IMR-90 (cell line): Measurements from ENCODE around the gene CGREF1. TPM values are rescaled to one million over a fixed set of nuclear protein-coding genes. Genes with fewer than 3 reads are reported as not detected.

Experiments used
- ATAC-seq: fragments of 200-7000 bp; cut with Tn5 transposase; 2 replicates; pipeline ENCODE4 v1.9.1; 2020; ENCODE audit warnings: low read depth, mild to moderate bottlenecking, moderate library complexity
- BruUV-seq: library from RNA; stranded (reverse); fragments of 400-500 nt; replicated peaks from 2 replicates; lab custom pipeline; 2021; lab: Mats Ljungman, UMichigan
- CTCF ChIA-PET: fragments of 300-600 bp; formaldehyde crosslinking; extraction: SDS; loops from one replicate; lab custom pipeline; 2021; ENCODE audit warnings: antibody characterized with exemption; lab: Yijun Ruan, JAX
- POLR2A ChIA-PET: fragments of 300-600 bp; sonication (Branson Sonifier 250); formaldehyde crosslinking; loops from one replicate; lab custom pipeline; 2022; ENCODE audit warnings: antibody characterized with exemption; ENCODE audit not compliant: unreplicated experiment; lab: Charles Lee
- DNase-seq: peaks from one replicate; pipeline ENCODE4 v3.0.0; 2013
- H2AFZ ChIP-seq: replicated peaks from 2 replicates; pipeline ENCODE3; 2013; ENCODE audit warnings: low read length, mild to moderate bottlenecking; ENCODE audit not compliant: poor library complexity
- H2AK5ac ChIP-seq: 2 replicates; pipeline ENCODE4 v1.6.1; 2013; ENCODE audit warnings: low read depth, low read length, inconsistent platforms
- H2AK9ac ChIP-seq: replicated peaks from 2 replicates; pipeline ENCODE3; 2013; ENCODE audit warnings: mild to moderate bottlenecking, low read depth, low read length, moderate library complexity; ENCODE audit not compliant: poor library complexity
- H2BK120ac ChIP-seq: 2 replicates; pipeline ENCODE4 v1.6.1; 2013; ENCODE audit warnings: low read depth, low read length, inconsistent platforms
- H2BK15ac ChIP-seq: 3 replicates; pipeline ENCODE4 v1.6.1; 2013; ENCODE audit warnings: low read depth, low read length, inconsistent platforms
- H2BK20ac ChIP-seq: 2 replicates; pipeline ENCODE4 v1.6.1; 2013; ENCODE audit warnings: low read depth, mild to moderate bottlenecking, inconsistent platforms, low read length, moderate library complexity
- H2BK5ac ChIP-seq: 2 replicates; pipeline ENCODE4 v1.6.1; 2013; ENCODE audit warnings: mild to moderate bottlenecking, low read depth, low read length, inconsistent platforms; ENCODE audit not compliant: poor library complexity, severe bottlenecking
- H3K14ac ChIP-seq: replicated peaks from 2 replicates; pipeline ENCODE4 v1.6.1; 2013; ENCODE audit warnings: low read depth, low read length, inconsistent platforms
- H3K18ac ChIP-seq: 2 replicates; pipeline ENCODE4 v1.6.1; 2013; ENCODE audit warnings: low read depth, low read length, control low read depth
- H3K23ac ChIP-seq: 2 replicates; pipeline ENCODE4 v1.6.1; 2013; ENCODE audit warnings: low read depth, low read length, inconsistent platforms
- H3K27ac ChIP-seq: 2 replicates; pipeline ENCODE4 v1.5.1; 2013; ENCODE audit warnings: mild to moderate bottlenecking, control low read depth, low read length; ENCODE audit not compliant: insufficient read depth
- H3K27me3 ChIP-seq: 2 replicates; pipeline ENCODE4 v1.6.1; 2013; ENCODE audit warnings: low read length; ENCODE audit not compliant: control insufficient read depth, insufficient read depth
- H3K36me3 ChIP-seq: 2 replicates; pipeline ENCODE4 v1.6.1; 2013; ENCODE audit warnings: low read length, mixed read lengths; ENCODE audit not compliant: control insufficient read depth, insufficient read depth
- H3K4ac ChIP-seq: 2 replicates; pipeline ENCODE4 v1.6.1; 2013; ENCODE audit warnings: low read depth, low read length, inconsistent platforms
- H3K4me1 ChIP-seq: 2 replicates; pipeline ENCODE4 v1.6.1; 2013; ENCODE audit warnings: low read length, mixed read lengths; ENCODE audit not compliant: control insufficient read depth, insufficient read depth
- H3K4me2 ChIP-seq: 2 replicates; pipeline ENCODE4 v1.6.1; 2013; ENCODE audit warnings: low read depth, mild to moderate bottlenecking, control low read depth, low read length, moderate library complexity
- H3K4me3 ChIP-seq: 2 replicates; pipeline ENCODE4 v1.5.1; 2013; ENCODE audit warnings: low read depth, mild to moderate bottlenecking, control low read depth, low read length, moderate library complexity; ENCODE audit not compliant: insufficient read depth
- H3K56ac ChIP-seq: 2 replicates; pipeline ENCODE4 v1.6.1; 2013; ENCODE audit warnings: low read length, inconsistent platforms; ENCODE audit not compliant: insufficient read depth; ENCODE audit errors: extremely low read depth
- H3K79me1 ChIP-seq, 2 experiments: 2 replicates each; pipeline ENCODE4 v1.6.1; 2013; ENCODE audit warnings: low read length in 2 of 2, inconsistent platforms in 1 of 2, low read depth in 1 of 2
- H3K9ac ChIP-seq: 2 replicates; pipeline ENCODE4 v1.6.1; 2013; ENCODE audit warnings: low read depth, low read length, control low read depth
- H3K9me1 ChIP-seq: 2 replicates; pipeline ENCODE4 v1.6.1; 2013; ENCODE audit warnings: low read length, inconsistent platforms; ENCODE audit not compliant: insufficient read depth
- H3K9me3 ChIP-seq: 2 replicates; pipeline ENCODE4 v1.6.1; 2013; ENCODE audit warnings: low read length; ENCODE audit not compliant: control insufficient read depth, insufficient read depth
- H4K20me1 ChIP-seq: 2 replicates; pipeline ENCODE4 v1.6.1; 2013; ENCODE audit warnings: low read length, inconsistent platforms; ENCODE audit not compliant: insufficient read depth
- H4K5ac ChIP-seq: 2 replicates; pipeline ENCODE4 v1.6.1; 2013; ENCODE audit warnings: mild to moderate bottlenecking, low read depth, low read length, control low read depth
- H4K8ac ChIP-seq, 2 experiments: 2 replicates each; pipeline ENCODE4 v1.6.1; 2013; ENCODE audit warnings: low read depth in 2 of 2, low read length in 2 of 2, control low read depth in 1 of 2, inconsistent platforms in 1 of 2
- H4K91ac ChIP-seq: 2 replicates; pipeline ENCODE4 v1.6.1; 2013; ENCODE audit warnings: low read depth, low read length, inconsistent platforms; ENCODE audit not compliant: insufficient read depth
- CEBPB ChIP-seq: IDR thresholded peaks from 2 replicates; pipeline ENCODE4 v1.6.1; 2012; ENCODE audit warnings: low read depth, low read length, improper control_type of control experiment
- CHD1 ChIP-seq: IDR thresholded peaks from 2 replicates; pipeline ENCODE4 v1.6.1; 2012; ENCODE audit warnings: low read depth, low read length, improper control_type of control experiment
- ELK1 ChIP-seq: fragments of 150-350 bp; IDR thresholded peaks from 2 replicates; pipeline ENCODE4 v1.6.1; 2016; ENCODE audit warnings: low read depth, mild to moderate bottlenecking, low read length, moderate library complexity, borderline replicate concordance
- FOS ChIP-seq: fragments of 150-350 bp; IDR thresholded peaks from 2 replicates; pipeline ENCODE4 v1.6.1; 2016; ENCODE audit warnings: low read depth, low read length
- MAZ ChIP-seq: IDR thresholded peaks from 2 replicates; pipeline ENCODE4 v1.6.1; 2012; ENCODE audit warnings: low read depth, mild to moderate bottlenecking, low read length, improper control_type of control experiment, moderate library complexity, borderline replicate concordance
- MXI1 ChIP-seq: IDR thresholded peaks from 2 replicates; pipeline ENCODE4 v1.6.1; 2012; ENCODE audit warnings: low read depth, mild to moderate bottlenecking, low read length, moderate library complexity, borderline replicate concordance
- NFE2L2 ChIP-seq: fragments of 150-350 bp; IDR thresholded peaks from 2 replicates; pipeline ENCODE4 v1.6.1; 2016; ENCODE audit warnings: low read depth, mild to moderate bottlenecking, low read length
- RAD21 ChIP-seq: IDR thresholded peaks from 2 replicates; pipeline ENCODE4 v1.6.1; 2012; ENCODE audit warnings: low read length, improper control_type of control experiment
- RCOR1 ChIP-seq: IDR thresholded peaks from 2 replicates; pipeline ENCODE4 v1.6.1; 2012; ENCODE audit warnings: mild to moderate bottlenecking, low read length, improper control_type of control experiment; ENCODE audit not compliant: insufficient replicate concordance
- USF2 ChIP-seq: fragments of 150-350 bp; IDR thresholded peaks from 2 replicates; pipeline ENCODE4 v1.6.1; 2017; ENCODE audit warnings: mild to moderate bottlenecking, antibody characterized with exemption, low read length, low read depth
- WGBS, 2 experiments: methylation state at CpG; one replicate each; pipeline versions ENCODE4 v1.1.5 to v1.1.7; 2013; ENCODE audit warnings: missing lambda C conversion rate in 2 of 2; ENCODE audit not compliant: insufficient read length in 1 of 2; ENCODE audit errors: extremely low coverage in 2 of 2; 5-methylcytosine and 5-hydroxymethylcytosine counted together
- dilution Hi-C: fragments of 300-500 bp; cut with HindIII; formaldehyde crosslinking; loops from one replicate; pipeline ENCODE4 v1.14.3; 2018; ENCODE audit warnings: low sequenced_read_pairs; ENCODE audit not compliant: unreplicated experiment
- in situ Hi-C: fragments of 300-500 bp; cut with MboI; formaldehyde crosslinking; loops from 3 replicates; pipeline ENCODE4 v1.14.3; 2019; ENCODE audit warnings: low sequenced_read_pairs, inconsistent platforms, mixed read lengths
- intact Hi-C: fragments of 100-400 bp; cut with micrococcal nuclease; formaldehyde crosslinking; loops from 2 replicates; pipeline ENCODE4 v1.10.0; 2022
- polyA plus RNA-seq, 3 experiments: library from polyadenylated mRNA; depleted of rRNA; stranded (reverse); fragments of >200 nt; gene quantifications; 2 replicates each; pipeline ENCODE4 v1.2.3, GENCODE V29; 2012; ENCODE audit warnings: low replicate concordance in 1 of 3
- total RNA-seq: library from RNA; depleted of rRNA; stranded (reverse); fragments of >200 nt; gene quantifications from 2 replicates; pipeline ENCODE4 v1.2.3, GENCODE V29; 2012

Gene CGREF1
- total and polyA plus RNA-seq, 2 of the 4 experiments (the other 2 are of a cell fraction) = 0.54 to 1.3 TPM

GRCh38 chr2:27136751-27137150 is 17.8 kb upstream of the CGREF1 start:
- H3K4me3 ChIP-seq = no peak overlapping the region
- H2BK120ac ChIP-seq = no peak overlapping the region
- no peak overlapping the region for H3K27ac ChIP-seq
- no peak overlapping the region for H4K5ac ChIP-seq
- H3K4me1 ChIP-seq = peaks cover 9% of the 10 kb centered on the region
- no peak overlapping the region for H3K18ac ChIP-seq
- peaks cover 14 to 25% of the 10 kb centered on the region in 2 experiments for H3K79me1 ChIP-seq
- H3K14ac ChIP-seq = no peak overlapping the region
- peaks cover 13% of the 10 kb centered on the region for H3K36me3 ChIP-seq
- peaks cover 12% of the 10 kb centered on the region for H4K20me1 ChIP-seq
- ChIA-PET CTCF (no interaction called here), POLR2A (no interaction called here)
- in situ Hi-C loops = no loop called here
- H4K8ac ChIP-seq = no peak overlapping the region
- TF ChIP-seq USF2 = no peak
- TF ChIP-seq RCOR1 = no peak
- no peak for TF ChIP-seq CHD1
- no peak for TF ChIP-seq ELK1
- no peak for TF ChIP-seq RAD21
- TF ChIP-seq CEBPB = no peak
- no peak for TF ChIP-seq FOS
- TF ChIP-seq NFE2L2 = no peak
- TF ChIP-seq MXI1 = no peak
- TF ChIP-seq MAZ = no peak
- peaks cover 15% of the 10 kb centered on the region; the same call in 1 of the 2 replicates for H3K27me3 ChIP-seq
- no peak overlapping the region for H3K4ac ChIP-seq
- H4K91ac ChIP-seq = no peak overlapping the region
- H2BK5ac ChIP-seq = no peak overlapping the region
- H2AFZ ChIP-seq = no peak overlapping the region
- BruUV-seq = no TSS peak
- no peak overlapping the region for H2AK5ac ChIP-seq
- no peak overlapping the region for H3K56ac ChIP-seq
- no peak overlapping the region for H2BK20ac ChIP-seq
- H2AK9ac ChIP-seq = no peak overlapping the region
- peaks cover 14% of the 10 kb centered on the region for H3K9me1 ChIP-seq
- no peak for DNase-seq
- intact Hi-C loops = no loop called here
- no peak for ATAC-seq
- no peak overlapping the region for H3K9ac ChIP-seq
- H3K23ac ChIP-seq = no peak overlapping the region
- H2BK15ac ChIP-seq = no peak overlapping the region
- H3K9me3 ChIP-seq = no peaks in the 10 kb centered on the region
- 77% methylated on average over 2 of the region's 7 CpGs; no CpG with 5 or more reads in 1 of the 2 experiments for WGBS, 2 experiments
- no peak overlapping the region for H3K4me2 ChIP-seq
- dilution Hi-C loops = no loop called here
